ENCODE measurements around the gene SNRNP48. TPM values are rescaled to one million over a fixed set of nuclear protein-coding genes. Genes with fewer than 3 reads are reported as not detected.

SNRNP48 gene
- total RNA-seq, 3 donors from 2014 or later, result 13.9 to 20.9 (median 15.4) TPM

- no peaks in the 10 kb centered on the region for H3K9me3 ChIP-seq
- DNase-seq (ENCODE audit: low spot score in 2 of 2), result no peak
- no peaks in the 10 kb centered on the region for H3K27me3 ChIP-seq
- H3K4me3 ChIP-seq, result no peak overlapping the region
- TF ChIP-seq POLR2A (IDR thresholded peaks at IDR 0.05) (no peak), POLR2AphosphoS5 (IDR thresholded peaks at IDR 0.05) (no peak)
- TF ChIP-seq, protein P1, sequence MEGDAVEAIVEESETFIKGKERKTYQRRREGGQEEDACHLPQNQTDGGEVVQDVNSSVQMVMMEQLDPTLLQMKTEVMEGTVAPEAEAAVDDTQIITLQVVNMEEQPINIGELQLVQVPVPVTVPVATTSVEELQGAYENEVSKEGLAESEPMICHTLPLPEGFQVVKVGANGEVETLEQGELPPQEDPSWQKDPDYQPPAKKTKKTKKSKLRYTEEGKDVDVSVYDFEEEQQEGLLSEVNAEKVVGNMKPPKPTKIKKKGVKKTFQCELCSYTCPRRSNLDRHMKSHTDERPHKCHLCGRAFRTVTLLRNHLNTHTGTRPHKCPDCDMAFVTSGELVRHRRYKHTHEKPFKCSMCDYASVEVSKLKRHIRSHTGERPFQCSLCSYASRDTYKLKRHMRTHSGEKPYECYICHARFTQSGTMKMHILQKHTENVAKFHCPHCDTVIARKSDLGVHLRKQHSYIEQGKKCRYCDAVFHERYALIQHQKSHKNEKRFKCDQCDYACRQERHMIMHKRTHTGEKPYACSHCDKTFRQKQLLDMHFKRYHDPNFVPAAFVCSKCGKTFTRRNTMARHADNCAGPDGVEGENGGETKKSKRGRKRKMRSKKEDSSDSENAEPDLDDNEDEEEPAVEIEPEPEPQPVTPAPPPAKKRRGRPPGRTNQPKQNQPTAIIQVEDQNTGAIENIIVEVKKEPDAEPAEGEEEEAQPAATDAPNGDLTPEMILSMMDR (IDR thresholded peaks at IDR 0.05), result no peak
- H3K27ac ChIP-seq, result no peak overlapping the region
- H3K4me1 ChIP-seq, result no peaks in the 10 kb centered on the region
- H3K36me3 ChIP-seq, result peaks cover 4% of the 10 kb centered on the region
- intact Hi-C loops (cut with DNase I; ENCODE audit: low total_unique reads), result no loop called here
These were observed 23.9 kb upstream of the SNRNP48 start for GRCh38 chr6:7566107-7566506.

- H3K4me3 ChIP-seq, result no peak overlapping the region
- no peaks in the 10 kb centered on the region for H3K4me1 ChIP-seq
- TF ChIP-seq POLR2AphosphoS5 (IDR thresholded peaks at IDR 0.05), result no peak
- TF ChIP-seq, protein P1 (IDR thresholded peaks at IDR 0.05), result no peak
- no peak for TF ChIP-seq POLR2A (IDR thresholded peaks at IDR 0.05)
- peaks cover 7% of the 10 kb centered on the region for H3K36me3 ChIP-seq
- intact Hi-C loops (cut with DNase I; ENCODE audit: low total_unique reads), result no loop called here
- DNase-seq (ENCODE audit: low spot score in 2 of 2), result no peak
- H3K27ac ChIP-seq, result no peak overlapping the region
- H3K27me3 ChIP-seq, result no peaks in the 10 kb centered on the region
- no peaks in the 10 kb centered on the region for H3K9me3 ChIP-seq
These were observed 23.3 kb upstream of the SNRNP48 start for GRCh38 chr6:7566617-7567173.

- no peak for DNase-seq (ENCODE audit: low spot score in 2 of 2)
- Histone ChIP-seq H3K9me3 (no peaks in the 10 kb centered on the region), H3K4me3 (no peak overlapping the region), H3K27ac (no peak overlapping the region), H3K36me3 (peaks cover 7% of the 10 kb centered on the region), H3K4me1 (no peaks in the 10 kb centered on the region), H3K27me3 (no peaks in the 10 kb centered on the region)
- TF ChIP-seq, protein P1 (IDR thresholded peaks at IDR 0.05), result no peak
- TF ChIP-seq POLR2A (IDR thresholded peaks at IDR 0.05) (no peak), POLR2AphosphoS5 (IDR thresholded peaks at IDR 0.05) (no peak)
- intact Hi-C loops (cut with DNase I; ENCODE audit: low total_unique reads), result no loop called here
These were observed 22.0 kb upstream of the SNRNP48 start for GRCh38 chr6:7568021-7568420.

DNA sequence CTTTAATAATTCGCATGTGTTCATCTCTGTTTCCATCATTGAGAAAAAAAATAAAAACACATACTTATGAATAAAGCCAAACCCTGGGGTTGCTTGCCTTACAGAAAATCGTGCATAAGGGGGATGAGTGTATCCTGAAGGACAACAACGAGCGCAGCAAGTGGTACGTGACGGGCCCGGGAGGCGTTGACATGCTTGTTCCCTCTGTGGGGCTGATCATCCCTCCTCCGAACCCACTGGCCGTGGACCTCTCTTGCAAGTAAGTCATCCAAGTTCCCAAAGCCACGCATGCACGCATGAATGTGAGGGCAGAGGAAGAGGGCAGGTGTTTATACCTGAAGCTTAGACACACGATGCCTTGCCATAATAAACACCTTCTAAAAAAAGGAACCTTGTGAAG lies 20.9 kb upstream of the SNRNP48 start:
- Histone ChIP-seq H3K36me3 (peaks cover 7% of the 10 kb centered on the region), H3K9me3 (no peaks in the 10 kb centered on the region), H3K4me3 (no peak overlapping the region), H3K27me3 (no peaks in the 10 kb centered on the region), H3K27ac (no peak overlapping the region), H3K4me1 (no peaks in the 10 kb centered on the region)
- intact Hi-C loops (cut with DNase I; ENCODE audit: low total_unique reads), result no loop called here
- DNase-seq (ENCODE audit: low spot score in 2 of 2), result no peak
- no peak for TF ChIP-seq POLR2A (IDR thresholded peaks at IDR 0.05)
- TF ChIP-seq, protein P1 (IDR thresholded peaks at IDR 0.05), result no peak
- no peak for TF ChIP-seq POLR2AphosphoS5 (IDR thresholded peaks at IDR 0.05)

DNA sequence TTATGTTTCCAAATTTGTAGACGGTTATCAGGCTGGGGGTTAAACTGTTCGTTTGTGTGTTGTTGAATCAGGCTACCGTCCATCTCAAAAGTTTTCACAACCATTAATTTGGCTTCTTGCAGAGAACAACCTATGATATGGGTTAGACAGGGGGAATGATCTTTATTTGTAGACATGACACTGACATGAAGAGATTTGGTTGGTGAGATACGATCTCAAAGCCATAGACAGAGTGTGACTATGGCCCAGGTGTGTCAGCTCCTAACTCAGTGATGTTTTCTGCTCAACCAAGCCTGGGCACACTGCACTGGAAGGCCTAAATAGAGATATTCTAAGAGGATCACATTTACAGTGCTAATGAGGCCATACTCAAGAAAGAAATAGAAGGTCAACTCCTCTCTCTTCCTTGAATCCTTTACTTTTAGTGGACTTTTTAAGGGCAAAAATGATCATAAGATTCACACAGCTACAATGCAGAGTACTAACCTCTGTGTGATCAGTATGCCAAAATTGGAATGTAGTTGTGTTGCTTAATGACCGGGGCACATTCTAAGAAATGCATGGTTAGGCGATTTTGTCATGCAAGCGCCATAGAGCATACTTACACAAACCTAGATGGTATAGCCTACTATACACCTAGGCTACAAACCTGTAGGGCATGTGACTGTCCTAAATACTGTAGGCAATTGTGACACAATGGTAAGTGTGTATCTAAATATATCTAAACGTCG lies 17.6 kb upstream of the SNRNP48 start:
- Histone ChIP-seq H3K36me3 (peaks cover 7% of the 10 kb centered on the region), H3K27me3 (no peaks in the 10 kb centered on the region), H3K4me1 (no peaks in the 10 kb centered on the region), H3K9me3 (no peaks in the 10 kb centered on the region), H3K27ac (no peak overlapping the region), H3K4me3 (no peak overlapping the region)
- TF ChIP-seq POLR2A (IDR thresholded peaks at IDR 0.05) (no peak), POLR2AphosphoS5 (IDR thresholded peaks at IDR 0.05) (no peak)
- TF ChIP-seq, protein P1 (IDR thresholded peaks at IDR 0.05), result no peak
- intact Hi-C loops (cut with DNase I; ENCODE audit: low total_unique reads), result no loop called here
- DNase-seq (ENCODE audit: low spot score in 2 of 2), result no peak

All from breast epithelium (tissue), 4 donors.